HG03432 (cell line): ENCODE results near the gene METTL16.

Source experiments
- ATAC-seq: cut with Tn5 transposase; IDR thresholded peaks from one replicate; pipeline ENCODE4 v1.9.1; 2021; ENCODE audit warnings: mild to moderate bottlenecking, moderate library complexity; ENCODE audit not compliant: unreplicated experiment

The METTL16 gene

DNA sequence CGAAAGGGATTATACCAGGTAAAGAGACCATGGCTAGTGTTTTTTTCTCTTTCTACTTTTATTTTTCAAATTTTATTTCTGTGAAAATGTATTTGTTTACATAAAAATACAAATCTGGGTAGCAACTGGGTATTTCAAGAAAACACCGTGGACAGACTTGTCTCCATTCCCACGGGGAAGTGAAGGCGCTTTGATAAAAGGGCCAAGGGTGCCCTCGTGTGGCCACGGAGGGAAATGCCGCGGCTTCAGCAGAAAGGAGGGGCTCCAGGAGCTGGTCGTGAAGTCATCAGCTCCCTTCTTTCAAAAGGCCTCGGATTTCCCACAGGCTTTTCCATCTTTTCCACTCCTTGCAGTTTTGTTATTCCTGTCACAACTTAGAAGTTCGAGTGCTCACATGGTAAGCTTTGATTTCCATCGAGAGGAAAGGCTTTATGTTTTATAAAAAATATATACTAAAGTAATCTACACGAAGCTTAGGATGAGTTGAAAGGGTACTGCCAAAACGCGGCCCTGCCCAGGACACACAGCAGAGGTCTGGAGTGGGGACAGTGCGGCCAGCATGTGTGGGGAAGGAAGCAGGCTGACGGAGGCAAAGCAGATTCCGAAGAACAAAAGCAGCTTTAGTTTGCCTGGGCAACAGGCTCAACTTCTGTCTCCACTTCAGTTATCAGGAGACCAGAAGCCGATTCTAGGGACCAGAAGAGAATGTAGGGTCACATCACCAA lies 95.5 kb downstream of the METTL16 start:
- ATAC-seq, result no peak

DNA sequence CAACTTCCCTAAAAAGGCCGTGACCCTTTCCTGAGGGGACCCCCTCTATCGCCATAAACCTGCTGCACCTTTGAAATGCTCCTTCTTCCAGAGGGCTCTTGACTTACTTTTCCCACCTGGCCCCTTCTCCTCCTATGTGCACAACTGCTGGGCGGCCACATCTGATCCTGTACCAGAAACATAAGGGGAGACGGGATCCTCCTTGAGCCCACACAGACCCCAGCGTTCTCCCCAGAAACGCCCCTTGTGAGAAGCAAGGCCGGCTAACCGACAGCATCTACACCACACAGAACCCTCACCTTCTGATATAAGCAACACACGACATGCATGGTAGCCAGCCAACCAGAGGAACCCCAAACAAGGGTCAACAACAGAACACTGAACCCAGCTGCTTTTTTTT lies 96.6 kb downstream of the METTL16 start:
- ATAC-seq, result no peak

DNA sequence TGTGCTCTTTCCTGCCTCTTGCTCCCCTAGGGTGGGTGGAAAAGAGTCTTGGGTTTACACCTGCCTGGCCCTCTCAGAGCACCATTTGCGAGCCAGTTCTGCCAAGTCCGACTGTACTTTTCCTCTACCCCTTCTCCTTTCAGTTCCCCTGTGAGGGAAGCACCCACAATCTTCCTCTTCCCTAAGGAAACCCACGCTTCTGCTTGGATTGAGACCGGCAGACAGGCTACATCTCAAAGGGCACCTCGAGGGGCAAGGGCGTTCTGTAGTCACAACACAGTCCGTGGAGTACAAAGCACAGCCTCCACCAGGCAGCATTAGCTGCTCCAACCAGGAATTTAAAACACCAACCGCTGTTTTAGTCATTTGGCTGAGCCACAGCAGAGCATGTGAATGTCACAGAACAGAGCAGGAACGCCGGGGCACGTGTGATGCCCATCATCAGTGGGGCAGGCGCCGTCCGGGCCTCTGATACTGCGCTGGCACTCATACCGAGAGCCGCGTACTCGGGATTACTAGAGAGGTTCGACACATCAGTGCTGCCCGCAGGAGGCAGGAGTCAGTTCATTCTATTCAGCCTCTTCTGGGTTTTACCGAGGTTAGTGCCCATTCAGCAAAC lies 97.1 kb downstream of the METTL16 start:
- no peak for ATAC-seq

DNA sequence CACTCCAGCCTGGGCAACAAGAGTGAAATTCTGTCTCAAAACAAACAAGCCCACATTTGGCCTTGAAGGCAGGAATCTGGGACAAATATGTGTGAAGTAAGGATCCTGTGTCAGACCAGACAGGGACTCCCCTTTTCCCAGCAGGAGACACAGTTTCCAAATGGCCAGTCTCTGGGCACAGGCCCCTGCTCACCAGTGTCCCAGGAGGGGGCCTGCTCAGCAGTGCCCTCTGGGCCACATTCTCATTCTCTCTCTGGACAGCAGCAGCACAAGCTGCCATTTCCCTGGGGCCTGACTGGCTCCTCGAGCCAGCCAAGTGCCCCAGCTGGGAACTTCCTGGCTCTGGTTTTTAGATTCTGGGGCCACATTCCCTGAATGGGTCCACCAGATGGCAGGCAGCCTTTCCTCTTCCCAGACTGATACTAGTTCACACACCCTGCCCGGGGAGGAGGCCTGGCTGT lies 99.1 kb downstream of the METTL16 start:
- no peak for ATAC-seq

DNA sequence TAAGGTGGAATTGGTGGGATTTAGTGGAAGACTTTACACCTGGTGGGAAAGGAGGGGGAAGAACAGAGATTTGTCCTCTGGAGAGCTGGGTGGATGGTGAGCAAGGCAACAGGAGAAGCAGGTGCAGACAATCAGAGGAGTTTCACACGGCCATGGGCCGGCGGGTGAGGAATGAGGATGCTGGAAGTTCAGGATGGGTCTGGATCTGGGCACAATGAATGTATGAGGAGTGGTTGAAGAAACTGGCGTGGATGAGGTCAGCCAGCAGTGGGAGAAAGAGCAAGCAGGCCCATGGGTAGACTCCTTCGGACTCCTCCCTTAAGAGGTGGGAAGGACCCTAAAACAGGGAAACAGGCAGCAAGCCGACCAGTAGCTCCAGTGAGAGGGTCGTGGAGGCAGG lies 100.7 kb downstream of the METTL16 start:
- ATAC-seq, result no peak

DNA sequence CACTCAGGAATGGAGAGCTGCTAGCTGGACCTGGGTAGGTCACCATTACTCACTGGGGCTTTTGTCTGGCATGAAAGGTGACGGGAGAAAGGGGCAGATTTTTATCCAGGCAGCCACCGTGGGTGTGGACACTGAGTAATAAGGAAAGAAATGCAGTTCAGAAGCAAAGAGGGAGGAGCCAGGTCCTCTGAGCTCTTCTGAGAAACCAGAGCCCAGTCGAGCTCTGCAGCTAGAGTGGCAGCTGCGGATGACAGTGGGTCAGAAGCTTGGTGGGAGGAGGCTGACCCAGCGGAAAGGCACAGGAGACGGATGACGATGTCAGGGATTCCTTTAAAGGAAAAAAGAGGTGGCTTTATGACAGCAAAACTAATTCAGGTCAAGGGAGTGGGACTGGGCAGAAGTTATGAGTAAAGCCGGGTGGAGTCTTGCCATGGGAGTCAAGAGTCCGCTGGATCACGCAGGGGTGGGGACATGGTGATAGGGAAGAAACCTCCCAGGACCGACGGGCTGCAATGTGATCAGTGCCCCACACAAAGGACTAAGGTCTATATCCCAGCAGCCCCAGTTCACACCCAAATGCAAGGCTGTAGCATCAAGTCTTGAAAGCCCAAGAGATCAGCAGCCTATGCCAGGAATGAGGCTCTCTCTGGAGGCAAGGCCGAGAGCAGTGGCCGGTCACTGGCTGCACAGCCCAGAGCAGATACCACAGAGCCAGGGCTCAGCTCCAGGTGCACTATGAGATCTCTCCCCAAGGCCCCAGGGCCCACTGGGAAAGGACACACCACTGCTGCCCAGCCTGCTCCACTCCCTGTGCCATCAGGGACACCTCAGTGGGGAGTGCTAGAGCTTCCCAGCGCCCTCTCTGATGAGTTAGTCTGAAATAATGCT lies 104.5 kb downstream of the METTL16 start:
- ATAC-seq, result no peak

DNA sequence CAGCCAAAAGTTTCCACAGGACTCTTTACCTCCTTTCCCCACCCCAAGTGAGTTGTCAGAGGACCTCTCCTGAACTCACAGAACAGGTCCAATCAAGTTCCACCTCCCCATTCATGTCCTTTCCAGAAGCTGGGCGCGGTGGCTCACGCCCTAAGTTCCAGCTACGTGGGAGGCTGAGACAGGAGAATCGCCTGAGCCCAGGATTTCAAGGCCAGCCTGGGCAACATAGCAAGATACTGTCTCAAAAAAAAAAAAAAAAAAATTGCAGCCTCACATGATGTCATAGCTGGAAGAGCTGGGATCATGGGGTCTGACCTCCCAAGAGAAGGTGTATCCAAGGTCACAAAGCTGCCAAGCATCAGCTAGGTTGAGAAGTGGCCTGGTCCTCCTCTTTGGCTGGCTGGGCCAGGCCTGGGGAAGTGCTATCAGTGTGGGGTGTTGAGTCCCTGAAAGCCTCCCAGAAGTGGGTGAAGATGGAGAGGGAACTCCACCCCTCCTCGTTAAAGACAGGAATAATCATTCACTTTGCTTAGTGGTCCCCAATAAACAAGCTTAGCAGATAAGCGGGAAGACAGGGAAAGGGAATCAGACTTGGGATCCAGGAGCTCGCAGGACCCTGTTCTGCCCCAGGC lies 105.3 kb downstream of the METTL16 start:
- ATAC-seq, result no peak

DNA sequence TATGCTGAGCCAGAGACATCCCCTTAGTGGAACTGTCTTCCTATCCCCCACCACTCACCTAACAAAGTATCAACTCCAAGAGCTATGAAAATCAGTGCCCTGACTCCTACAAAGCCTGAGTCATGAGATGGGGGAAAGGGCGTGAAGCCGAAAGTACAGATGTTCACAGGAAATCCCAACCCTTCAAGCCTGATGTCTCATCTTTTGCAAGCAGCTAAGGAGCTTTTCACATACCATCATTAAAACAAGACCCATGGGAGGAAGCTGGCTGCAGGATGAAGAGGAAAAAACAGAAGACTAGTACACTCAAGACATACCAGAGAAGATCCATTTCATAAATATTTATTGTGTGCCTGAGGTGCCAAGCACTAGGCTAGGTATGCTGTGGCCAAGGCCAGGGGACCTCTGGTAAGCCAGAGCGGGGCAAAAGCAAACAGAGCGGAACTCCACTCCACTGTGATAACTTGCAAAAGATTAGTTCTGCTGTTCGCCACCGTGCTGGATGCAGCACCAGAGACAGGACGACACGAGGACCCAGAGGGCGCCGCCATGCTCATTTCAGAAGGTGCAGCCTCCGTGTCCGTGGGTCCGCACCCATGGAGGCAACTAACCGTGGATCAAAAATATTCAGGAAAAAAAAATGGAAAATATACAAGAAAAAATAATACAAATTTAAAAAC lies 106.3 kb downstream of the METTL16 start:
- ATAC-seq, result no peak

DNA sequence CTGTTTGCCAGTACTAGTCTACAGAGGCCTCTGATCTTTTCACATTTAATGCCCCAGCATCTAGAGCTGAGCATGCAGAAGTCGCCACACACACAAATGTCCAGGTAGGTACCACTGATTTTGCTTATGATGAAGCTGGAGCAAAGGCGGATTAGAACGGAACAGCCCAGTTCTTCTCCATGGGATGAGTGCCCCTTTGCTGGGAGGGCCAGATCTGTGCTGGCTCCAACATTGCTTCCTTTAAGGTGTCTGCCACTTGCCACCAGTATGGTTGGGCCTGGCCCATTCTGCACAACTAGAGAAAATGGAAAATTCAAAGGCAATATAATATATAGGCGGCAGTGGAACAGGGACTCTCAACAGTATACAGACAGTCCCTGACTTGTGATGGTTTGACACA lies 108.6 kb downstream of the METTL16 start:
- ATAC-seq, result no peak

DNA sequence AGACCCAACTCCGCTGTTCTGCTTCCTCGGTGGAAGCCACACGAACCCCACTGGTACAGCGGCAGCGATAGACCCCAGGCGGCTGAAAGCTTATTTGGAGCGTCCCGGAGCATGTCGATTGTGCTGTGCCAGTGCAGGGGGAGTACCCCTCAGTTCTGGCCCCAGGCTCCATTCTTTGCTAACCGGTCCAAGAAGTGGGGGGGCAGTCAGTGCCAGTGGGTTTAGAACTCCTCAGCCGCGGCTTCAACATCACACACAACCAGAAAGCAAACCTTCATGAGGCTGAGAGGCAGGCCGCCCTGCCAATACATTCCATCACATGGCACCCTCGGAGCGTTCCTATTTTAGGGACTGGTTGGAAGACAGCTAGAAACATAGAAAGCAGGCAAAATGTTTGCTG lies 109.1 kb downstream of the METTL16 start:
- no peak for ATAC-seq

DNA sequence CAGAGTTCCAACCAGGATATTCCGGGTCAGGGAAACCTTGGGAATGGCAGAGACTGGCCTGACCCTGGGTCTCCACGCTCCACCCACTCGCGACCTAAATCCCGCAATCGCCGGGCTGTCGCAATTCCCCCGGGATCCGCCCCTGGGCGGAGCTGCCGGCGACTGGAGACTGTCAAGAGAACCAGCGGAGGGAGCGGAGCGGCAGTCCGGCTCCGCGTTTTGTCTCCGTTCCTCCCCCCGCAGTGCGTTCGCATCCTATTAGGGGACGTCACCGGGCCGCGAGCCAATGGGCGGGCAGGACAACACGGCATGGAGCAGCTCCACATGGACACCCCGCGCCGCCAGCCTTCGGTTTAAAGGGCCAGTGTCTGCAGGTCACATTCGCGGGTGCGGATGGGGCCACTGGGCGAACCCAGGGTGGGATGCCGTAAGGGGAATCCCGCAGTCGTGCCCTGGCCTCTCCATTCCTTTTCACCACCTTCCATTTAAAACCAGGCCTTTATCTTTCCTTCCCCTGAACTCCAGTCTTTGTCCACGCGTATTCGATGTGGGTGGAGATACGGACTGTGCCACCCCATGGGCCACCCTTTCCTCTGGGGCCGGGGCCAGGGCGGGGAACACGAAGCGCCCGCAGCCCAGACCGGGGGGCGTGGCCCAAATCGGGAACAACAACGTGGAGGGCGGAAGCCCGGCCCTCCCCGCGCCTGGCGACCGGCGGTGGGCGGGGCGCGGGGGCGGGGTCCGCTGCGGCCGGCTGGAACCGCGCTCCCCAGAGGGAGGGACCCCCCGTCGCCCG lies 110.1 kb downstream of the METTL16 start:
- peak; percentile 50 for ATAC-seq

DNA sequence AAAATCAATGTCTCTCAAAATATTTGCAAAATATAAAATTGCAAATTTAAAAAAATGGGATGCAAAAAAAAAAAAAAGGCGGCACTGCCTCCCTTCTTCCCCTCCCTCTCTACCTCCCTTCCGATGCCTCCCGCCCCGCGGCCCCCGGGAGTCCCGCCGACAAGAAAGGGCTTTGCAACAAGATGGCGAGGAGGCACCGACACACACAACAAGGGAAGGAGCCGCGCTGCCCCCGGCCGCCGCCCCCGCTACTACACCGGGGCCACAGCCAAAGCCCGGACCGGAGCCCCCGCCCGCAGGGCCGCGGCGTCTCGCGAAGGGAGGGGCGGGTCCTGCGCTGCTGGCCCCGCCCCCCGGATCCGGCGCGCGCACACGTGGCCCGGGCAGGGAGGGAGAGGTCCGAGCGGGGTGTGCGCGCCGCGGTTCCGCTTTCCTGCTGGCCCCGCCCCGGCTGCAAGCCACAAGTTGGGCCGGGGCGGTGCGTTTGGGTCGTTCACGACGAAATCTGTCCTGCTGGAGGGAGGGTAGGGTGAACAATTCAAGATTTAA lies 110.7 kb downstream of the METTL16 start, which contains the start of gene MNT:
Gene MNT (minus strand): TSS at position 184 of the 549 bp plus-strand sequence. CDS start 348 bp downstream, outside the sequence.
- ATAC-seq, result peak; percentile 38

DNA sequence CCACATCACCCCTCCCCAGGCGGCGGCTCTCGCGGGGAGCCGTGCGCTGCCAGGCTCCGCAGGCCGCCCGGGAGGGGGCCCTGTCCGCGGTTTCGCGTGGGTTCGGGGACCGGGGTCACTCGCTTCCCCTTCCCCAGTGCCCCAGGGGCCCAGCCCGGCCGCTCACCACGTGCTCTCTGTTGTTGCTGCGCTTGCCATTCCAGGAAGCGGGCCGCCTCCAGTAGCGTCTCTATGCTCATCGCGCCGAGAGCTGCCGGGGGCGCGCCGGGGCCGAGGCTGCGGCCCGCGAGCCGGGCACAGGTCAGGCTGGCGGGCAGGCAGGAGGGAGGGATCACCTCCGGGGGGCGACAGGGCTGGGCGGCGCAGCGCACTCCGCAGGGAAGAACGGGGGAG lies 111.2 kb downstream of the METTL16 start:
- no peak for ATAC-seq

DNA sequence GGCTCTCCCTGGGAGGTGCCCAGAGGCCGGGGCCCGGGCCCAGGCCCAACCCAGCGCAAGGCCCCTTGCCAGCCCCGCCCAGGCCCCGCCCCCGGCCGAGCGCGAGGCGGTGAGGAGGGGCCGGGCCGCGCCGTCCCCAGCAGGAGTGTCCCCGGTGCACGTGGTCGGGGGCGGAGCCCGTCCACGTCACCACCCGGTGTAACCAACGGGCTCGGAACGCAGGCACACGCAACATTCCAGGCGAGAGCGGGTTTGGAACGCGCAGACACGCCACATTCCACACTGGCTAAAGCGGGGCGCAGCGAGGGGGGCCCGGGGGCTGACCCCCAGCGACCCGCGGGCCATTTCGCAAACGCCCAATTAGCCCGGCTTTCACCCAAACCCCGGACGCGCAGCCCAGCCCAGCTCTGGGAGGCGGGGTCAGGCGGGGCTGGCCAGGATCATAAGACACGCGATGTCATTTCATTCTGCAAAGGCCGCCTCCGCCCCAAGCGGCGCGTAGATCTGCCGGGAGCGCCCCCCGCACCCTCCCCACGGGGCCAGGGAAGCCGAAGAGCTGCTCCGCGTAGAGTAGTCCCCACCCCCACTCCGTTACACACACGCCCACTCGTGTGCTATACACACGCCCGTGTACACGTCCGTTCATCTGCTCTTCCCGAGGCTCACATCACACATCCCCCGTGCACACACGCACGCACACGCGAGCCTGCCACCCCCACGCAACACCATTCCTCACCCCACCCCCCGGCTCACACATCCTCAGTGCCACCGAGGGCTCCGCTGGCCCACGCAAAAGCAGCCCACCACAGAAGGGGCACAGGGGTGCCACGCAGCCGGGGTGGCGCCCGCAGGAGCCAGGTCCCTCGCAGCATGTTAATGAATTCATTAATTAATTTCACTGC lies 111.9 kb downstream of the METTL16 start:
- peak; percentile 38 for ATAC-seq

DNA sequence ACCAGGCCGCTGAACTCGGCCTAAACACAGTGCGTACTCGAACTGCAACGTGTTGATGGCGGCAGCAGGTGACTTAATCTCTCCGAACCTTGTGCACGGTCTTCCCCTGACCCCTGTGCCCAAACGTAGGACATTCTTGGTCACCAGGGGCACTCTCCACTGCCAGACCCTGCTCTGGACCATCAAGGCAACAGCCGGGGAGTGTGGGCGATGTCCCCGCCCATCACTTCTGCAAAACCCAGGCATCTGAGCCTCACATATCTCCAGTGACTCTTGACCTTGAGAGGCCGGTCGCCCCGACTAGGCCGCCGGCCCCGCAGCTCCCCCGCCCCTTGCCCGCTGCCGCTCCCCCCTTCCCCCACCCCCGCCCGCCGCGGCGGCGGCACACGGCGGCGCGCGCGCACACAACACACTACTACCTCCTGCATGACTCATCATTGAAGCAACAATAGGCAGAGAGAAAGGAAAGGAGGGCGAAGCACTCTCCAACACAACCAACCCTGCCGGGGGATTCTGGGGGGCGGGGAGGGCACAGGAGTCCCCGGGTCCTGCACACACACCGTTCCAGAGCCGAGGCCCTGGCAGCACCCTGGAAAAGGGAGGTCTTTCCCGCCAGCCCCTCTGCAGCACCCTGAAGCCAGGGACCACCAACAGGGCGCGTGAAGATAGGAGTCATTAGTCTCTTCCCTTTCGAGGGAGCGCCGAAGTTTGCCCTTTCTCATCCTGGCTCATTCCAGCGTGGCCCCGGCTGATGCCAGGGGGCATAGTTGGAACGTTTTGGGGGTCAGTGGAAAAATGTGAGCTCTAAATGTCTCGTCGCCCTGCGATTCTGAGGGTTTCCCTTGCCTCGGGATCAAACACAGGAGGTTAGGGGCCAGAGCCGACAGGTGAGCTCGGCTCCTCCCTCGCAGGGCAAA lies 112.8 kb downstream of the METTL16 start:
- no peak for ATAC-seq

DNA sequence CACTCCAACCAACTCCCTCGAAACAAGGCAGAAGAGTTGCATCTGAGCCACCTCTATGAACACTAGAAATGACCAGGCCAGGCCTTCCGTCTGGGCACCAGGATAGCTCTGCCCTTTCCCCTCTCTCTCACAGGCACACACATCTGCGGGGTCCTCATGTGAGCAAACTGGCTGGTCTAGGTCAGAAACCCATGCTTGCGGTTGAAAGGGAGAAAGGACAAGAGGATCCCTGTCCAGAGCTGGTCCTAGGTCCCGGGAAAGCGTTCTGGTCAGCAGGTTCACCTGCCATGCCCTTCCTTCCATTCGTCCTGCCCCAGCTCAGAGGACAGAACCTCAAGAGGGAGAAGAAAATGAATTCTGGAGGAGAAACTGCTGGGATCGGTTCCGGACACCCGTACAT lies 113.5 kb downstream of the METTL16 start:
- no peak for ATAC-seq
